ENCODE data around the gene FAM171A1.
"Not testable (repeated sequence)": the region's sequence is repeated elsewhere in the genome, so short reads cannot be mapped to it uniquely, and the experiment has no call there.

Gene FAM171A1

GRCh38 chr10:15293862-15294842 lies 76.9 kb downstream of the FAM171A1 start:
- no peak for DNase-seq (ENCODE audit: low read depth in 1 of 2, low spot score in 1 of 2)

DNA sequence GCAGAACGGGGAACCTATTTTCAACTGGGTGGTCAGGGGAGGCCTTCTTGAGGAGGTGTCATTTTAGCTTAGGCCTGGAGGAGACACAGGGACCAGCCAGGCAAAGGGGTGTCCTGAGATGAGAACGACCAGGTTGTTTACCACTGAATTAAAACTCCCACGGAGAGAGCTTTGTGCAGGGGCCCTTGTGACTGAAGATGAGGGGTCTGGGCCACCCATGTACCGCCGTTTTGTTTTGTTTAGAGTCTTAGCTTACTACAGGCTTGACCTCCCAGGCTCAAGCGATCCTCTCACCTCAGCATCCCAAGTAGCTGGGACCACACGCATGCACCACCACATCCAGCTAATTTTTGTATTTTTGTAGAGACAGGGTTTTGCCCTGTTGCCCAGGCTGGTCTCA lies 80.4 kb downstream of the FAM171A1 start:
- DNase-seq (ENCODE audit: low read depth in 1 of 2, low spot score in 1 of 2), result no peak

DNA sequence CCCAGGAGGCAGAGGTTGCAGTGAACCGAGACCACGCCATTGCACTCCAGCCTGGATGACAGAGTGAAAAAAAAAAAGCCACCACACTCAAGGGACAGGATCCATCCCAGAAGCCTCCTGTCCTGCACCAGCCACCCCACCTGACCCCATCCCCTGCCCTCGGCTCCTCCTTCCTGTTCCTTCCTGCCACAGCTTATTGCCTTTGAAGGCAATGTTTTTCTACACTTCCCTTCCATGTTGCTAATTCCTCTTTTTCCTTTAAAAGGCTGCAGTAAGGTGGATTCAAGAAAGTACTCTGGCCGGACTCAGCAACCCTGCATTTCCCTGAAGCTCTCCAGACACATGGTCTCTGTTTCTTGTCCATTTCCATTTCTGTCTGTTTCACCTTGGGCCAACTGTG lies 80.9 kb downstream of the FAM171A1 start:
- DNase-seq (ENCODE audit: low read depth in 1 of 2, low spot score in 1 of 2), result no peak

- no peak for DNase-seq (ENCODE audit: low read depth in 1 of 2, low spot score in 1 of 2)
Measured at GRCh38 chr10:15280974-15281373, 90.1 kb downstream of the FAM171A1 start.

DNA sequence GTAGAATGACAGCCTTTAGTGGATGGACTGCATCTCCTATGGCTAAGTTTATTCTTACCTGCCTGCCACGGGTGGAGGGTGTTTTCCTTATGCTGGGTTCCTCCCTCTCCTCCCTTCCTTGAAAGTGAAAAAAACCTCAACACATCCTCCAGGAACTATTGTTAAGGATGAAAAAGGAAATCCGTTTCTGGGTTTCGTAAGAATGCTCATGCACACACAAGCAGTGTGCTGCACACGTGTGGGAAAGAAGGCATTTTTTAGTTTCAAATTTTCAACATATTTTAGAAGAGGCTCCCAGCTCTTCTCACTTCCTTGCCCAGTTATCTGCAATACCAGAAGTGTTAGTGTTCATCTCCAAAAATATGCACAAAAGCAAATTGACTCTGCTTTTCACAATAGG lies 90.6 kb downstream of the FAM171A1 start:
- no peak for DNase-seq (ENCODE audit: low read depth in 1 of 2, low spot score in 1 of 2)

DNA sequence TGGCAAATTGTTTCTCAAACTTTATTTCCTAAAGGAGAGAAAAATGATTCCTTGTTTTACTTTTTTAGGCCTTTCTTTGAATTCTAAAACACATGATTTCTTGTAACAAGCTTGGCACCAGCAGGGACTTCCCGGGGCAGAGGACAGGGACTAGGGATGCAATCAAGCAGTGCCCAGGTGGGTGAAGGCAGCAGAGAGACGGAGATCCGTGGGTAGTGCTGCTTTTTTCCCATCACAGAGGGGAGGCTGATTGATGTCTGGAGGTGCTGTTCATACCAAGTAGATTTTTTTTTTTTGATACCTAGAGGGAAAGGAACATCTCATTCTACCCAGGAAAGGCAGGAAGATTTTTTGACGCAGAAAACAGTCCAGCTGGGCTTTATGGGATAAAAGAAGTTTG lies 91.9 kb downstream of the FAM171A1 start:
- DNase-seq (ENCODE audit: low read depth in 1 of 2, low spot score in 1 of 2), result no peak

DNA sequence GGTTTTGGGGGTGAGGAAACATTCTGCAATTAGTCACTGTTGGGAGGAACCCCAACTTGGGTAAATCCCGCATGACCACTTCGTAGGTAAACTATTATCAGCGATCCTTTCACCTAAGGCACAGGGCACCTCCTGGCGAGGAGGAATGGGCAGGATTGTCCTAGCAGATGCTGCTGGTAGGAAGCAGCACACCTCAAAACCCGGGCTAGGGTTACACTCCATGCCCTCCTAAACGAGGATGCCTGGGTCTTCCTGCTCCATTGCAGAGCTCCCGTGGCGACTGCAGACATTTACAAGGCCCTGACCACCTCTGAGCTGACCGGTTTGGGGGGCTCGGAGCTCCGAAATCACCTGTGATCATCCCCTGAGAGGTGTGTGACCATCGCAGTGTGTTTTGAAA lies 92.3 kb downstream of the FAM171A1 start:
- no peak for DNase-seq (ENCODE audit: low read depth in 1 of 2, low spot score in 1 of 2)

DNA sequence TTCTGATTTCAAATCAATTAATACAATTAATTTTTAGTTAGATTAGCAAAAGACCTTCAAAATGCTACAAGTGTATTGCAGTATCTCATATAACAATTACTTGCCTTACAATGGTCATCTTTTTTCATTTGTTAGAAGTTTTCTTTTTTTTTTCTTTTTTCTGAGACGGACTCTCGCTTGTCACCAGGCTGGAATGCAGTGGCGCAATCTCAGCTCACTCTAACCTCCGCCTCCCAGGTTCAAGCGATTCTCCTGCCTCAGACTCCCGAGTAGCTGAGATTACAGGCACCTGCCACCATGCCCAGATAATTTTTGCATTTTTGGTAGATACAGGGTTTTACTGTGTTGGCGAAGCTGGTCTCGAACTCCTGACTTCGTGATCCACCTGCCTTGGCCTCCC lies 95.0 kb downstream of the FAM171A1 start:
- not testable (repeated sequence) for DNase-seq (ENCODE audit: low read depth in 1 of 2, low spot score in 1 of 2)

GRCh38 chr10:15269838-15270237 lies 101.3 kb downstream of the FAM171A1 start:
- DNase-seq (ENCODE audit: low read depth in 1 of 2, low spot score in 1 of 2), result not testable (repeated sequence)

- DNase-seq (ENCODE audit: low read depth in 1 of 2, low spot score in 1 of 2), result no peak
Measured at GRCh38 chr10:15267496-15267895, 103.6 kb downstream of the FAM171A1 start.

DNA sequence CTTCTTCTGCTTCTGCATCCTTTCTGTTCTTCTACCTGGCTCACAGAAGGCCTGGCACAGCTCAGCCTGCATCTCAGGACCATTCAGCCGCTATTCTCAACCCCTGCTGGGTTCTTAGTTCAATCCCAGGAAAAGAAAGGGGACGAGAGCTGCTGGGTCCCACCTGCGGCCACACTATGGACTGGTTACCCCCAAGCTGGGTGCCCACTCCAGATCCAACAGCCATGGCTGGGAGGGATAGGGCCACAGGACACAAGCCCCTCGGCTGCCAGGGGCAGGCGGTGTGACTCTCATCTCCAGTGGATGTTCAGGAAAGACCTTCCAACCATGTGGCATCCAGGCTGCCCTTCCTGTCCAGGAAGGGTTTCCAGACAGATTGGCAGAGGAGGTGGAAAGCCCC lies 105.0 kb downstream of the FAM171A1 start:
- DNase-seq (ENCODE audit: low read depth in 1 of 2, low spot score in 1 of 2), result no peak

DNA sequence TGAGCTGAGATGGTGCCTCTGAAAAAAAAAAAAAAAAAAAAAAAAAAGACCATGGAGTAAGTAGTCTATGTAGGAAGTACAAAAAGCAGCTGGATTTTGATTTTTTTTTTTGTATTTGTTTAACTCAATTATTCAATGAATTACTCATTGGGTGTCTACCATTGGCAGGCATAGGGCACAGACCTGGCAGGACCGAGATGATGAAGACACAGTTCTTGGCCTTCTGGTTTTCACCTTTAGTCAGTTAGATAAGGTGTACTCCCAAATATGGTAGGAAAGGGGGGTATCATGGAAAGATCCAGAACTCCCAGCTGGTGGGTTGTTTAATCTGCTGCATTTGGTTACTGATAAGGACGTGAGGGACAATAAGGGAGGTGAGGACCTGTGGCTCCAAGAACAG lies 105.5 kb downstream of the FAM171A1 start:
- no peak for DNase-seq (ENCODE audit: low read depth in 1 of 2, low spot score in 1 of 2)

DNA sequence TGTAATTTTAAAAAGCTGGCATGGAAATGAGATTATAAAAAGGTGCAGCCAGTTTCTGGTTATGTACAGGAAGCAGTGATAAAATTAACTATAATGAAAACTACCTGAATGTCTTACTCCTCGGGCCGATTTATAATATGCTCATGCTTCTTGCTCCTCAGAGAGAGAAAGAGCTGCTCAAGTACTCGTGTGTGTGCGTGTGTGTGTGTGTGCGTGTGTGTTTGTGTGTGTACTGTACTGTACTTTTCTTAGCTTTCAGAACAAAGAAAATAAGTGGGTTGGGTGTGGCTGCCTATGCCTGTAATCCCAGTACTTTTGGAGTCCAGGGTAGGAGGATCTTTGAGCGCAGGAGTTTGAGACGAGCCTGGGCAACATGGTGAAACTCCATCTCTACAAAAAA lies 106.0 kb downstream of the FAM171A1 start:
- DNase-seq (ENCODE audit: low read depth in 1 of 2, low spot score in 1 of 2), result no peak

DNA sequence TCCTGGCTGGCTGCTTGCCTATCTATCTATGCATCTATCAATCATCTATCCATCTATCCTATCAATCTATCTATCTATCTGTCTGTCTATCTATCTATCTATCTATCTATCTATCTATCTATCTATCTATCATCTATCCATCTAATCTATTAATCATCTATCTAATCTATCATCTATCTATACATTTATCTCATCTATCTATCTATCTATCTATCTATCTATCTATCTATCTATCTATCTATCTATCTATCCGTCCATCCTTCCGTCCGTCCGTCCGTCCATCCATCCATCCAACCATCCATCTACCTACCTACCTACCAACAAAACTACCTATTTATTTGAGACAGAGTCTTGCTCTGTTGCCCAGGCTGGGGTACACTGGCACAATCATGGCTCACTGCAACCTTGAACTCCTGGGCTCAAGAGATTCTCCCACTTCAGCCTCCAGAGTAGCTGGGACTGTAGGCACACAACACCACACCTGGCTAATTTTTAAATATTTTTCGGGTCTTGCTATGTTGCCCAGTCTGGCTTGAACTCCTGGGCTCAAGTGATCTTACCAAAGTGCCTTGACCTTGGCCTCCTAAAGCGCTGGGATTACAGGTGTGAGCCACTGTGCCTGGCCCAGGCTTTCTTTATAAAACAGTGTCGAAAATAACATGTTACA lies 107.3 kb downstream of the FAM171A1 start:
- DNase-seq (ENCODE audit: low read depth in 1 of 2, low spot score in 1 of 2), result no peak

DNA sequence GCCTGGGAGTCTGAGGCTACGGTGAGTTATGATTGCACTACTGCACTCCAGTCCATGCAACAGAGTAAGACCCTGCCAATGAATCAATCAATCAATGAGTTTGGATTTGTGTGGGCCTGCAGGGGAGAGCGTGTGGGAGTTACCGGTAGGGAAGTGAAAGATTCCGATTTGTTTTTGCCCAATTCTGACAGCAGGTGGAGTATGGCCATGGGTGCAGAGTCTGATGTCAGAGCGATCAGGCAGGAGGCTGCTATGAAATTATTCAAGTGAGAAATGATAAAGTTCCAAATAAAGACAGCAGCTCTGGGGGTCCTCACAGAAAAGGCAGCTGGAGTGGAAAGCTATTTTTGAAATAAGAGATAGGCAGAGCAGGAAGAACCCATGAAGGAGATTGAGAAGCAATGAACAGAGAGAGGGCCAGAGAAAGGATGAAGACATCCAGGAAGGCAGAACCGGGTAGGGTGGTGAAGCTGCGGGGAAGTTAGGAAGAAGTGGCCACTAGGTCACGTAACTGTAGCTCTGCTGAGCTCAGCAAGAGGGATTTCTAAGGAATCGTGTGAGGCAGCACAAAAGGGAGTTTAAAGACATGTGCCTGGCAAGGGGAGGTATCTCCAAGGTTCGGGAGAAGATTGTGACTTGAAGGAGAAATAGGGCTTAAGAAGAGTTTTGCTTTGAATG lies 108.9 kb downstream of the FAM171A1 start:
- no peak for DNase-seq (ENCODE audit: low read depth in 1 of 2, low spot score in 1 of 2)

DNA sequence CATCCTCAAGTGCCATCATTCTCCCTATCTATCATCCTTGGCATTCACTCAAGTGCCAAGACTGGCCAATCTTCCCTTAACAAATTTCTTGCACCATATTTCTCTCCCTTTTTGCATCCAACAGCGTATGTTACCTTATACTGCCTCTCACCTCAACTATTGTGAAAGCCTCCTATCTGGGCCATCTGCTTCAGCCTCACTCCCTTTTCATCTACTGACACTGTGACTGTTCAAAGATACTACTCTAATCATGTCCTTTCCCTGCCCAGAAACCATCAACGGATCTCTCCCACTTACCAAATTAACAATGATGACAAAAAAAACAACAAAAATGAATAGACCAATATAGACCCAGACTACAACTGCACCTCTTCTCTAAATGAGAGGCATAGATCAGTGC lies 112.0 kb downstream of the FAM171A1 start:
- no peak for DNase-seq (ENCODE audit: low read depth in 1 of 2, low spot score in 1 of 2)

- DNase-seq (ENCODE audit: low read depth in 1 of 2, low spot score in 1 of 2), result no peak
Measured at GRCh38 chr10:15258255-15258654, 112.8 kb downstream of the FAM171A1 start.

DNA sequence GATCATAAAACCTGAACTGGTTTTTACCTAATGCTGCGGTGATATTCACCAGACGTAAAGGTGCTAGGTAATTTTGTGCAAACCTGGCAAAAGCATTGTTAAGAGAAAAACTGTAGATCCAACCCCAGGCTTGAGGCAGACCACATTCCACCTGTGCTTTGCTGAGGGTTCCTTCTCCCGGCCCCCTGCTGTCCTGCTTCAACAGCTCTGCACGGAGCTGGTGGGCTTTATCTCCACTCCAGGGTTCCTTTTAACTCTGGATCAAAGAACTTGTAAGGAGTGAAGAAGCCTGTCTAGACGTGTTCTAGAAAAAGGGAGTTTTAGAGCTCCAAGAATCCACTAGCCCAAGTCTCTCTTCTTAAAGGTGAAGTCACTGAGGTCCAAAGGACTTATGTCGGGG lies 115.1 kb downstream of the FAM171A1 start:
- DNase-seq (ENCODE audit: low read depth in 1 of 2, low spot score in 1 of 2), result no peak

GRCh38 chr10:15254808-15255648 lies 116.1 kb downstream of the FAM171A1 start:
- DNase-seq (ENCODE audit: low read depth in 1 of 2, low spot score in 1 of 2), result no peak

DNA sequence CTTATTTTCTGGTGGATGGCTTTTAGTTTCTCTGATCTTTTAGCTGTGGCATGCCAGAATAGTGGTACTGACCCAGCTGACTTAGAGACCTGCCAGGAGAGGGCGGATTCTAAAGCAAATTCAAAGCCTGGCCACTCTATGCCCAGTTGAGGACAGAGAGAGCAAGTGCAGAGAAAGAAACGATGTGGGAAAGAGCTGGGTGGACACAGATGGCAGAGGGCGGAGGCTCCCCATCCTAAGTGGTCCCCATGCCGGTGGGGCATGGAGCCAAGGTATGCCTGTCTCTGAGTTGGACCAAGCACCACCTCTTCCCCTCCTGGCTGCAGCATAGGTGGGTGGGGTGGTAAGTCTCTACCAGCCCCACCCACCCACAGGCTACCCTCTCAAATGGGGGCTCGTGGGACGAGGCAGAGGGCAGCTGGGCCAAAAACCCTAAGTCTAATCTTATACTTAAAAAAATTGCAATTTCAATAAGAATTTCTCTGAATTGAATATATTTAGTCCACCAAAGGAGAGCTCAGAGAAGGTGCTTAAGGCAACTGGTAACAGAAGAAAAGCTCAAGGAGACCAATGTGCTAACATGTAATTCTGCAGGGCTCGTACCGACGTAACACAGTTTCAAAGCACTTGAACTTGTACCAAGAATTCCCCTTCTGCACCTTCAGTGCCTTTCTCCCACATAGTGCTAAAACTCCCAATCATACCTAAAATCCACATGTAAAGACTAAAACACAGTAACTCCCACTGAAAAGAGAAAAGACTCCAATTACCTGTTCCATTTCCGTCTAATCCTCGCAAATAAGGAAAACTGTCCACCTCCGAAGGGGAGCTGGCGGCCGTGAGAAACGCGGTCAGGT lies 116.9 kb downstream of the FAM171A1 start:
- no peak for DNase-seq (ENCODE audit: low read depth in 1 of 2, low spot score in 1 of 2)

Measured in activated CD4-positive, alpha-beta T cell treated with anti-CD3 and anti-CD28 coated beads, Interleukin-2, amount 50 U/mL, for 24 hours (primary cell).